K562 (cell line): Measurements from ENCODE around the gene SATB1.

Experiments
- ATF2 ChIP-seq: sonication (generic); formaldehyde crosslinking; IDR thresholded peaks from 2 replicates; pipeline ENCODE4 v1.8.1; 2022; ENCODE audit warnings: missing genetic modification reagents
- CTCF ChIP-seq, 3 experiments: IDR thresholded peaks in 2 of 3; conservative IDR thresholded peaks in 1 of 3; 2 replicates each; pipeline ENCODE4 v1.5.1; 2011 to 2012; ENCODE audit warnings: low read length in 3 of 3, mild to moderate bottlenecking in 3 of 3, control low read depth in 2 of 3, improper control_type of control experiment in 1 of 3, inconsistent platforms in 1 of 3, low read depth in 1 of 3, mixed read lengths in 1 of 3, moderate library complexity in 1 of 3; ENCODE audit not compliant: insufficient read depth in 2 of 3
- HNRNPH1 ChIP-seq: fragments of 200-400 bp; formaldehyde crosslinking; optimal IDR thresholded peaks from 2 replicates; pipeline ENCODE3; 2017; ENCODE audit warnings: low read depth, mild to moderate bottlenecking, low read length, moderate library complexity
- RCOR1 ChIP-seq, 2 experiments: IDR thresholded peaks; 2 replicates each; pipeline ENCODE4 v1.6.1; 2012; ENCODE audit warnings: low read depth in 2 of 2, low read length in 2 of 2, borderline replicate concordance in 1 of 2, improper control_type of control experiment in 1 of 2
- SRSF3 ChIP-seq: fragments of 200-400 bp; formaldehyde crosslinking; IDR thresholded peaks from 2 replicates; pipeline ENCODE4 v1.6.1; 2016; ENCODE audit warnings: mild to moderate bottlenecking, low read length, moderate library complexity; ENCODE audit not compliant: insufficient read depth
- YY1 ChIP-seq, 3 experiments: IDR thresholded peaks; 2 replicates each; pipeline ENCODE4 v1.6.1; 2011; ENCODE audit warnings: low read length in 2 of 3, mild to moderate bottlenecking in 2 of 3, moderate library complexity in 2 of 3, borderline replicate concordance in 1 of 3, control low read depth in 1 of 3, low read depth in 1 of 3; ENCODE audit not compliant: insufficient read depth in 3 of 3, insufficient replicate concordance in 2 of 3, control insufficient read depth in 1 of 3, insufficient read length in 1 of 3; ENCODE audit errors: extremely low read depth in 1 of 3
- ZBTB33 ChIP-seq: sonication (generic); formaldehyde crosslinking; IDR thresholded peaks from 2 replicates; pipeline ENCODE4 v1.8.1; 2023; ENCODE audit warnings: mild to moderate bottlenecking, missing genetic modification reagents
- ZBTB40 ChIP-seq, 2 experiments: fragments of 450-650 bp in 1 of 2; sonication (generic) in 1 of 2; formaldehyde crosslinking in 1 of 2; IDR thresholded peaks; 2 replicates each; pipeline versions ENCODE4 v1.7.1 to v1.9.0; 2016 to 2022; ENCODE audit warnings: inconsistent platforms in 1 of 2, mild to moderate bottlenecking in 1 of 2, missing genetic modification reagents in 1 of 2
- ZNF668 ChIP-seq: fragments of 250-450 bp; sonication (Bioruptor Pico); IDR thresholded peaks from 2 replicates; pipeline ENCODE4 v1.8.0; 2022; ENCODE audit warnings: mild to moderate bottlenecking, inconsistent platforms

GRCh38 chr3:18386274-18386890 lies 38.8 kb downstream of the SATB1 start:
- TF ChIP-seq ATF2 (CRISPR knock-in tag) (no peak), ZBTB40 (IDR thresholded peaks at IDR 0.05) (no peak), ZBTB40 (CRISPR knock-in tag; IDR thresholded peaks at IDR 0.05) (no peak), RCOR1 (IDR thresholded peaks at IDR 0.05; ENCODE audit: borderline replicate concordance in 1 of 2, low read depth in 2 of 2, low read length in 2 of 2) (no peak), YY1 (IDR thresholded peaks at IDR 0.05; ENCODE audit: borderline replicate concordance in 1 of 3, control insufficient read depth in 1 of 3, extremely low read depth in 1 of 3, insufficient read depth in 3 of 3, insufficient read length in 1 of 3, insufficient replicate concordance in 2 of 3, low read depth in 1 of 3, low read length in 2 of 3) (no peak), CTCF (IDR thresholded peaks at IDR 0.05 in 2 of 3, conservative IDR thresholded peaks at IDR 0.05 in 1 of 3; ENCODE audit: insufficient read depth in 2 of 3, low read depth in 1 of 3, low read length in 3 of 3) (no peak), HNRNPH1 (no peak), ZBTB33 (CRISPR knock-in tag) (no peak), ZNF668 (CRISPR knock-in tag) (no peak), SRSF3 (no peak)
